GM23338 (cell line): Measurements from ENCODE around the gene BOD1L2.

ENCODE experiments used
- CREB1 ChIP-seq: fragments of 250-450 bp; sonication (Bioruptor Pico); IDR thresholded peaks from 2 replicates; pipeline ENCODE4 v1.5.0; 2020; ENCODE audit warnings: low read depth, mild to moderate bottlenecking, moderate library complexity
- EZH2 ChIP-seq: fragments of 200-600 bp; sonication (generic); IDR thresholded peaks from one replicate; pipeline ENCODE4 v1.8.0; 2017; ENCODE audit warnings: antibody characterized with exemption, mild to moderate bottlenecking, low read depth; ENCODE audit not compliant: unreplicated experiment
- EZH2phosphoT487 ChIP-seq: fragments of 200-600 bp; sonication (generic); IDR thresholded peaks from one replicate; pipeline ENCODE4 v1.8.1; 2018; ENCODE audit warnings: antibody characterized with exemption; ENCODE audit not compliant: unreplicated experiment
- JUNB ChIP-seq: IDR thresholded peaks from one replicate; pipeline ENCODE4 v1.6.1; 2016; ENCODE audit warnings: antibody characterized with exemption; ENCODE audit not compliant: unreplicated experiment
- NANOG ChIP-seq: IDR thresholded peaks from 2 replicates; pipeline ENCODE4 v1.6.1; 2016; ENCODE audit warnings: antibody characterized with exemption, borderline replicate concordance
- POLR2AphosphoS5 ChIP-seq: IDR thresholded peaks from 2 replicates; pipeline ENCODE4 v1.6.1; 2016; ENCODE audit warnings: antibody characterized with exemption, low read depth
- TF ChIP-seq, protein P1 (sequence below), 2 experiments: fragments of 200-600 bp in 1 of 2; sonication (generic) in 1 of 2; conservative IDR thresholded peaks; 2 replicates each; pipeline versions ENCODE4 v1.5.1 to v1.6.1; 2016 to 2017; ENCODE audit warnings: antibody characterized with exemption in 2 of 2, low read depth in 2 of 2, mild to moderate bottlenecking in 2 of 2, moderate library complexity in 1 of 2
- TF ChIP-seq, protein P2 (sequence below): IDR thresholded peaks from one replicate; pipeline ENCODE4 v1.6.1; 2018; ENCODE audit warnings: antibody characterized with exemption; ENCODE audit not compliant: unreplicated experiment
- TF ChIP-seq, protein P3 (sequence below): IDR thresholded peaks from 2 replicates; pipeline ENCODE4 v1.6.1; 2016; ENCODE audit warnings: antibody characterized with exemption
- TF ChIP-seq, protein P4 (sequence below): fragments of 250-450 bp; sonication (Bioruptor Pico); IDR thresholded peaks from 2 replicates; pipeline ENCODE4 v1.5.0; 2020; ENCODE audit warnings: mild to moderate bottlenecking, moderate library complexity

DNA sequence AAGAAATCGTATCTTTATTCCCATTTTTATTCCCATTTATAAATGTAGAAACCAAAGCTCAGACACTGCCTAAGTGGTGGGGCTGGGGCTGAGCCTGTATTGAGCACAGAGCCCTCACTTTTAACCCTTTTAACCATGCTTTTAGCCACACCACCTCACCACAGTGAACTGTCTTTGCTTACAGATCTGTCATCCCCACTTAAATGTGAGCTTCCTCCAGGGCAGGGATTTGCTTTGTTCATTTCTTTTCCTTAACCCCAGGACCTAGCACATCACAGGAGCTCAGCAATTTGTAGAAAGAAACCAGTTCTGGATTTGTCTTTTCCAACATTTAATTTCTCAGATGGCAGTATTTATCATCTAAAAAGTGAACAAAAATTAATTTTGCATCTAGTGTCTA is 2.2 kb downstream of the BOD1L2 start:
- TF ChIP-seq, protein P1, sequence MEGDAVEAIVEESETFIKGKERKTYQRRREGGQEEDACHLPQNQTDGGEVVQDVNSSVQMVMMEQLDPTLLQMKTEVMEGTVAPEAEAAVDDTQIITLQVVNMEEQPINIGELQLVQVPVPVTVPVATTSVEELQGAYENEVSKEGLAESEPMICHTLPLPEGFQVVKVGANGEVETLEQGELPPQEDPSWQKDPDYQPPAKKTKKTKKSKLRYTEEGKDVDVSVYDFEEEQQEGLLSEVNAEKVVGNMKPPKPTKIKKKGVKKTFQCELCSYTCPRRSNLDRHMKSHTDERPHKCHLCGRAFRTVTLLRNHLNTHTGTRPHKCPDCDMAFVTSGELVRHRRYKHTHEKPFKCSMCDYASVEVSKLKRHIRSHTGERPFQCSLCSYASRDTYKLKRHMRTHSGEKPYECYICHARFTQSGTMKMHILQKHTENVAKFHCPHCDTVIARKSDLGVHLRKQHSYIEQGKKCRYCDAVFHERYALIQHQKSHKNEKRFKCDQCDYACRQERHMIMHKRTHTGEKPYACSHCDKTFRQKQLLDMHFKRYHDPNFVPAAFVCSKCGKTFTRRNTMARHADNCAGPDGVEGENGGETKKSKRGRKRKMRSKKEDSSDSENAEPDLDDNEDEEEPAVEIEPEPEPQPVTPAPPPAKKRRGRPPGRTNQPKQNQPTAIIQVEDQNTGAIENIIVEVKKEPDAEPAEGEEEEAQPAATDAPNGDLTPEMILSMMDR (conservative IDR thresholded peaks at IDR 0.05; ENCODE audit: low read depth in 2 of 2): no peak
- no peak for TF ChIP-seq EZH2
- no peak for TF ChIP-seq POLR2AphosphoS5
- no peak for TF ChIP-seq JUNB
- no peak for TF ChIP-seq EZH2phosphoT487
- TF ChIP-seq, protein P2, sequence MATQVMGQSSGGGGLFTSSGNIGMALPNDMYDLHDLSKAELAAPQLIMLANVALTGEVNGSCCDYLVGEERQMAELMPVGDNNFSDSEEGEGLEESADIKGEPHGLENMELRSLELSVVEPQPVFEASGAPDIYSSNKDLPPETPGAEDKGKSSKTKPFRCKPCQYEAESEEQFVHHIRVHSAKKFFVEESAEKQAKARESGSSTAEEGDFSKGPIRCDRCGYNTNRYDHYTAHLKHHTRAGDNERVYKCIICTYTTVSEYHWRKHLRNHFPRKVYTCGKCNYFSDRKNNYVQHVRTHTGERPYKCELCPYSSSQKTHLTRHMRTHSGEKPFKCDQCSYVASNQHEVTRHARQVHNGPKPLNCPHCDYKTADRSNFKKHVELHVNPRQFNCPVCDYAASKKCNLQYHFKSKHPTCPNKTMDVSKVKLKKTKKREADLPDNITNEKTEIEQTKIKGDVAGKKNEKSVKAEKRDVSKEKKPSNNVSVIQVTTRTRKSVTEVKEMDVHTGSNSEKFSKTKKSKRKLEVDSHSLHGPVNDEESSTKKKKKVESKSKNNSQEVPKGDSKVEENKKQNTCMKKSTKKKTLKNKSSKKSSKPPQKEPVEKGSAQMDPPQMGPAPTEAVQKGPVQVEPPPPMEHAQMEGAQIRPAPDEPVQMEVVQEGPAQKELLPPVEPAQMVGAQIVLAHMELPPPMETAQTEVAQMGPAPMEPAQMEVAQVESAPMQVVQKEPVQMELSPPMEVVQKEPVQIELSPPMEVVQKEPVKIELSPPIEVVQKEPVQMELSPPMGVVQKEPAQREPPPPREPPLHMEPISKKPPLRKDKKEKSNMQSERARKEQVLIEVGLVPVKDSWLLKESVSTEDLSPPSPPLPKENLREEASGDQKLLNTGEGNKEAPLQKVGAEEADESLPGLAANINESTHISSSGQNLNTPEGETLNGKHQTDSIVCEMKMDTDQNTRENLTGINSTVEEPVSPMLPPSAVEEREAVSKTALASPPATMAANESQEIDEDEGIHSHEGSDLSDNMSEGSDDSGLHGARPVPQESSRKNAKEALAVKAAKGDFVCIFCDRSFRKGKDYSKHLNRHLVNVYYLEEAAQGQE: no peak
- TF ChIP-seq, protein P3, sequence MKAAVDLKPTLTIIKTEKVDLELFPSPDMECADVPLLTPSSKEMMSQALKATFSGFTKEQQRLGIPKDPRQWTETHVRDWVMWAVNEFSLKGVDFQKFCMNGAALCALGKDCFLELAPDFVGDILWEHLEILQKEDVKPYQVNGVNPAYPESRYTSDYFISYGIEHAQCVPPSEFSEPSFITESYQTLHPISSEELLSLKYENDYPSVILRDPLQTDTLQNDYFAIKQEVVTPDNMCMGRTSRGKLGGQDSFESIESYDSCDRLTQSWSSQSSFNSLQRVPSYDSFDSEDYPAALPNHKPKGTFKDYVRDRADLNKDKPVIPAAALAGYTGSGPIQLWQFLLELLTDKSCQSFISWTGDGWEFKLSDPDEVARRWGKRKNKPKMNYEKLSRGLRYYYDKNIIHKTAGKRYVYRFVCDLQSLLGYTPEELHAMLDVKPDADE: no peak
- no peak for TF ChIP-seq CREB1
- TF ChIP-seq, protein P4, sequence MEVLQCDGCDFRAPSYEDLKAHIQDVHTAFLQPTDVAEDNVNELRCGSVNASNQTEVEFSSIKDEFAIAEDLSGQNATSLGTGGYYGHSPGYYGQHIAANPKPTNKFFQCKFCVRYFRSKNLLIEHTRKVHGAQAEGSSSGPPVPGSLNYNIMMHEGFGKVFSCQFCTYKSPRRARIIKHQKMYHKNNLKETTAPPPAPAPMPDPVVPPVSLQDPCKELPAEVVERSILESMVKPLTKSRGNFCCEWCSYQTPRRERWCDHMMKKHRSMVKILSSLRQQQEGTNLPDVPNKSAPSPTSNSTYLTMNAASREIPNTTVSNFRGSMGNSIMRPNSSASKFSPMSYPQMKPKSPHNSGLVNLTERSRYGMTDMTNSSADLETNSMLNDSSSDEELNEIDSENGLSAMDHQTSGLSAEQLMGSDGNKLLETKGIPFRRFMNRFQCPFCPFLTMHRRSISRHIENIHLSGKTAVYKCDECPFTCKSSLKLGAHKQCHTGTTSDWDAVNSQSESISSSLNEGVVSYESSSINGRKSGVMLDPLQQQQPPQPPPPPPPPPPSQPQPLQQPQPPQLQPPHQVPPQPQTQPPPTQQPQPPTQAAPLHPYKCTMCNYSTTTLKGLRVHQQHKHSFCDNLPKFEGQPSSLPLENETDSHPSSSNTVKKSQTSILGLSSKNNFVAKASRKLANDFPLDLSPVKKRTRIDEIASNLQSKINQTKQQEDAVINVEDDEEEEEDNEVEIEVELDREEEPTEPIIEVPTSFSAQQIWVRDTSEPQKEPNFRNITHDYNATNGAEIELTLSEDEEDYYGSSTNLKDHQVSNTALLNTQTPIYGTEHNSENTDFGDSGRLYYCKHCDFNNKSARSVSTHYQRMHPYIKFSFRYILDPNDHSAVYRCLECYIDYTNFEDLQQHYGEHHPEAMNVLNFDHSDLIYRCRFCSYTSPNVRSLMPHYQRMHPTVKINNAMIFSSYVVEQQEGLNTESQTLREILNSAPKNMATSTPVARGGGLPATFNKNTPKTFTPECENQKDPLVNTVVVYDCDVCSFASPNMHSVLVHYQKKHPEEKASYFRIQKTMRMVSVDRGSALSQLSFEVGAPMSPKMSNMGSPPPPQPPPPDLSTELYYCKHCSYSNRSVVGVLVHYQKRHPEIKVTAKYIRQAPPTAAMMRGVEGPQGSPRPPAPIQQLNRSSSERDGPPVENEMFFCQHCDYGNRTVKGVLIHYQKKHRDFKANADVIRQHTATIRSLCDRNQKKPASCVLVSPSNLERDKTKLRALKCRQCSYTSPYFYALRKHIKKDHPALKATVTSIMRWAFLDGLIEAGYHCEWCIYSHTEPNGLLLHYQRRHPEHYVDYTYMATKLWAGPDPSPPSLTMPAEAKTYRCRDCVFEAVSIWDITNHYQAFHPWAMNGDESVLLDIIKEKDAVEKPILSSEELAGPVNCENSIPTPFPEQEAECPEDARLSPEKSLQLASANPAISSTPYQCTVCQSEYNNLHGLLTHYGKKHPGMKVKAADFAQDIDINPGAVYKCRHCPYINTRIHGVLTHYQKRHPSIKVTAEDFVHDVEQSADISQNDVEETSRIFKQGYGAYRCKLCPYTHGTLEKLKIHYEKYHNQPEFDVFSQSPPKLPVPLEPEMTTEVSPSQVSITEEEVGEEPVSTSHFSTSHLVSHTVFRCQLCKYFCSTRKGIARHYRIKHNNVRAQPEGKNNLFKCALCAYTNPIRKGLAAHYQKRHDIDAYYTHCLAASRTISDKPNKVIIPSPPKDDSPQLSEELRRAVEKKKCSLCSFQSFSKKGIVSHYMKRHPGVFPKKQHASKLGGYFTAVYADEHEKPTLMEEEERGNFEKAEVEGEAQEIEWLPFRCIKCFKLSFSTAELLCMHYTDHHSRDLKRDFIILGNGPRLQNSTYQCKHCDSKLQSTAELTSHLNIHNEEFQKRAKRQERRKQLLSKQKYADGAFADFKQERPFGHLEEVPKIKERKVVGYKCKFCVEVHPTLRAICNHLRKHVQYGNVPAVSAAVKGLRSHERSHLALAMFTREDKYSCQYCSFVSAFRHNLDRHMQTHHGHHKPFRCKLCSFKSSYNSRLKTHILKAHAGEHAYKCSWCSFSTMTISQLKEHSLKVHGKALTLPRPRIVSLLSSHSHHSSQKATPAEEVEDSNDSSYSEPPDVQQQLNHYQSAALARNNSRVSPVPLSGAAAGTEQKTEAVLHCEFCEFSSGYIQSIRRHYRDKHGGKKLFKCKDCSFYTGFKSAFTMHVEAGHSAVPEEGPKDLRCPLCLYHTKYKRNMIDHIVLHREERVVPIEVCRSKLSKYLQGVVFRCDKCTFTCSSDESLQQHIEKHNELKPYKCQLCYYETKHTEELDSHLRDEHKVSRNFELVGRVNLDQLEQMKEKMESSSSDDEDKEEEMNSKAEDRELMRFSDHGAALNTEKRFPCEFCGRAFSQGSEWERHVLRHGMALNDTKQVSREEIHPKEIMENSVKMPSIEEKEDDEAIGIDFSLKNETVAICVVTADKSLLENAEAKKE (CRISPR knock-in tag): no peak
- TF ChIP-seq NANOG: no peak
